ENCODE results near the gene COP1.

DNA sequence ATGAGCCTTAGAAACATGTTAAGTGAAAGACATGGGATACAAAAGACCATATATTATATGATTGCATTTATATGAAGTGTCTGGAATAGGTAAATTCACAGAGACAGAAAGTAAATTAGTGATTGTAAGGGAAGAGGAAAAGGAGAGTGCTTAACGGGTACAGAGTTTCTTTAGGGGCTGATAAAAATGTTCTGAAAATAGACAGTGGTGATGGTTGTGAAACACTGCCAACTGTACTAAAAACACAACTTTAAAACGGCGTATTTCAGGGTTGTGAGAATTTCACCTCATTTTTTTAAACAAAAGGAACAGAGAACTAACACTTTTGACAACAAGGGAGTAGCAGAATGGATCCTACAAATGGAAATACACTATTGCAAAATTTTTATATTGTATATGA is 13.4 kb downstream of the COP1 start:
- TF ChIP-seq, protein P1, sequence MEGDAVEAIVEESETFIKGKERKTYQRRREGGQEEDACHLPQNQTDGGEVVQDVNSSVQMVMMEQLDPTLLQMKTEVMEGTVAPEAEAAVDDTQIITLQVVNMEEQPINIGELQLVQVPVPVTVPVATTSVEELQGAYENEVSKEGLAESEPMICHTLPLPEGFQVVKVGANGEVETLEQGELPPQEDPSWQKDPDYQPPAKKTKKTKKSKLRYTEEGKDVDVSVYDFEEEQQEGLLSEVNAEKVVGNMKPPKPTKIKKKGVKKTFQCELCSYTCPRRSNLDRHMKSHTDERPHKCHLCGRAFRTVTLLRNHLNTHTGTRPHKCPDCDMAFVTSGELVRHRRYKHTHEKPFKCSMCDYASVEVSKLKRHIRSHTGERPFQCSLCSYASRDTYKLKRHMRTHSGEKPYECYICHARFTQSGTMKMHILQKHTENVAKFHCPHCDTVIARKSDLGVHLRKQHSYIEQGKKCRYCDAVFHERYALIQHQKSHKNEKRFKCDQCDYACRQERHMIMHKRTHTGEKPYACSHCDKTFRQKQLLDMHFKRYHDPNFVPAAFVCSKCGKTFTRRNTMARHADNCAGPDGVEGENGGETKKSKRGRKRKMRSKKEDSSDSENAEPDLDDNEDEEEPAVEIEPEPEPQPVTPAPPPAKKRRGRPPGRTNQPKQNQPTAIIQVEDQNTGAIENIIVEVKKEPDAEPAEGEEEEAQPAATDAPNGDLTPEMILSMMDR (IDR thresholded peaks at IDR 0.05): no peak
- TF ChIP-seq POLR2A (IDR thresholded peaks at IDR 0.05): no peak
